ENCODE results near the gene ZDHHC16.
"Not testable (repeated sequence)": the region's sequence is repeated elsewhere in the genome, so short reads cannot be mapped to it uniquely, and the experiment has no call there.

The ZDHHC16 gene

DNA sequence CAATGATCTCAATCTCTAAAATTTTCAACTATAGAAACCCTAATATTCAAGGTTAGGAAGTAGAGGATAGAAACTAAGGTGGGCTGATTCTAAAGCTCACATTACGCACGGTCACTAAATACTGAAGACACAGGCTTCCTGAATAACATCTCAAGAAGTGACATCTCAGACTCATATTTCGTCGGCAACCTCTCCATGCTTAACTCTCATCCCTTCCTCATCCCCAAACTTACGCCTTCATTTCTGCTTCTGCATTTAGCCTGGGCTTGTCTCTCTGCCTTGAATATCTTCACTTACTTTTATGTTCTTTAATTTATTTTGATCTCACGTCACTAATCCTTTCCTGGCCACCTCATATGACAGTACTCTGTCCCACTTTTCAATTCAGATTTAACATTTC is 10.8 kb upstream of the ZDHHC16 start:
- DNase-seq, result no peak

DNA sequence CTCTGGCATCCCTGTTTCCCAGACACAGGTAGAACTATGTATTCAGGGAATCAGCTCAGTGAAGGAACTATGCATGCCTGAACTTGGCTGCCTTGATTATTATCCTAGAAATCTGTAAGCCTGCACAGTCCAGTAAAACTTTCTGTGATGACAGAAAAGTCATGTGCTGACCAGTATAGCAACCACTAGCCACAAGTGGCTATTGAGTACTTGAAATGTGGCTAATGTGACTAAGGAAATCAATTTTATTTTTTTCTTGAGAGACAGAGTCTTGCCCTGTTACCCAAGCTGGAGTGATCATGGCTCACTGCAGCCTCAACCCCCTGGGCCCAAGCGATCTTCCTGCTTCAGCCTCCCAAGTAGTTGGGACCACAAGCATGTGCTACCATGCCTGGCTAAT is 3.7 kb upstream of the ZDHHC16 start:
- DNase-seq, result no peak

DNA sequence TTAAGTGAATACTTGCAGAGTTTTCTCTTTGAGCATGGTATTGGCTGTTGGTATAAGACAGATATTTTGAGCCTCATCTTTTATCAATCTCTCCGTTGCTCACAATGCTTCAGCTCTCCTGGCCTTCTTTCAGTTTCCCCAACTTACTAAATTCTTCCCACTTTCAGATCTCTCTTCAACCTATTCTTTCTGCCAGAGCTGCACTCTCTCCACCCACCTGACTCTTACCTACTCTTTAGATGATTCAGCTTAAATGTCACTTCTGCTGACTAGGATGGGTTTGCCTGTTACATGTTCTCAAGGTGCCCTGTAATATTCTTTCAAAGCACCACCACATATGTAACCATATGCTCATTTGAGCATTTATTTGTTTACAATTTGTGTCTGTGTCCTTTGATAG is 1.8 kb upstream of the ZDHHC16 start:
- no peak for DNase-seq

DNA sequence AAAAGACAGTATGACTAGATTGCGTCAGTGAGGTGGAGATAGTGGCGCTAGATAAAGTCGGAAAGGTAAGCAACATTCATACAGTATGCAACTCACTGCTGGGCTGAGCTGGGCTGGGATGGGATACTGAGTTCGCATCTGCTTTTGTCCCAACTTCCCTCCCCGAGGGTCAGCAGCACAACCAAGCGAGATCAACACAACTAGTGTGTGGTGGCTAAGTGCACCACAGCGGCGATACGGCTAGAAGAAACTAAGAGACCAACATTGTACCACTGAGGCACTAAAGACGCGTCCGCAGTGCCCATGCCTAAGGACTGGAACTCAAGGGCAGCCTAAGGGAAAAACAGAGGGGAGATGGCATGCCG is 636 bp upstream of the ZDHHC16 start:
- no peak for DNase-seq

DNA sequence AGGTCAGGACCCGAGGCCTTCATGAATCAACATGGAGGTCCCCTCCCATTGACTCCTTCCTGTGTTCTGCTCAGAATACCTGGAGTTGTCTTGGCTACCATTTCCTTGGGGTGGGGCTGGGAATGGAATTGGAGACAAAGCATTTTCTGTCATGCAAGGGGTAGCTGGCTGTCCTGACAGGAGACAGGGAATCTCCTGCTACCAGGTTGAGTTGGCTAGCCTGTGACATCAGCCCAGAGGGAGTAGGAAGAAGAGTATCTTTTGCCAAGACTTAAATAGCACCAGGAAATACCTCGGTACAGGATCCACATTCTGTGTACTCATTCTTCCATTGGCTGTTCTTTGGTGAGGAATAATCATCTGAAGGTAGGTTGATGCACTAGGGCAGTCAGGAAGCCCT is 4.9 kb downstream of the ZDHHC16 start:
- DNase-seq, result no peak

DNA sequence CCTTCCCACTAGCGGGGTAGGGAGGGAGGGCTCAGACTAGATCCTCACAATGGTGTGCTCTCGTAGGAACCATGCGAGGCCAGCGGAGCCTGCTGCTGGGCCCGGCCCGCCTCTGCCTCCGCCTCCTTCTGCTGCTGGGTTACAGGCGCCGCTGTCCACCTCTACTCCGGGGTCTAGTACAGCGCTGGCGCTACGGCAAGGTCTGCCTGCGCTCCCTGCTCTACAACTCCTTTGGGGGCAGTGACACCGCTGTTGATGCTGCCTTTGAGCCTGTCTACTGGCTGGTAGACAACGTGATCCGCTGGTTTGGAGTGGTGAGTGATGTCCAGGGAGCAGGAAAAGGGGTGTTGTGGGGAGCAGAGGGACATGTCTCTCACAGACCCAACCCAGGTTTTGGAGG is 5.6 kb downstream of the ZDHHC16 start:
- no peak for DNase-seq

DNA sequence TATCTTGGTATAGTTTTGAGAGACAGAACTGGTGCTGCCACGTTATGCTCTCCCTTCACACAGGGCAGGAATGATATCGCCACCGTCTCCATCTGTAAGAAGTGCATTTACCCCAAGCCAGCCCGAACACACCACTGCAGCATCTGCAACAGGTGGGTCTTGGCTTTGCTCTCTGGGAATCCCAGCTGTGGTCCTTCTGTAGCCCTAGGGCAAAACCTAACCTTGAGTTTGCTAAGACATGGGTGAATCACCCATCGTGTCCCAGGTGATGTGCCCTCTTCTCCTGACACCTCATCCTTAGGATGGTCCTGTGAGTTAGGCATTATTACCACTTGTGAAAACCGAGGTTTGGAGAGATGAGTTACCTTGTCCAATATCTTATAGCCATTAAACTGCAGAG is 6.4 kb downstream of the ZDHHC16 start:
- DNase-seq, result no peak

DNA sequence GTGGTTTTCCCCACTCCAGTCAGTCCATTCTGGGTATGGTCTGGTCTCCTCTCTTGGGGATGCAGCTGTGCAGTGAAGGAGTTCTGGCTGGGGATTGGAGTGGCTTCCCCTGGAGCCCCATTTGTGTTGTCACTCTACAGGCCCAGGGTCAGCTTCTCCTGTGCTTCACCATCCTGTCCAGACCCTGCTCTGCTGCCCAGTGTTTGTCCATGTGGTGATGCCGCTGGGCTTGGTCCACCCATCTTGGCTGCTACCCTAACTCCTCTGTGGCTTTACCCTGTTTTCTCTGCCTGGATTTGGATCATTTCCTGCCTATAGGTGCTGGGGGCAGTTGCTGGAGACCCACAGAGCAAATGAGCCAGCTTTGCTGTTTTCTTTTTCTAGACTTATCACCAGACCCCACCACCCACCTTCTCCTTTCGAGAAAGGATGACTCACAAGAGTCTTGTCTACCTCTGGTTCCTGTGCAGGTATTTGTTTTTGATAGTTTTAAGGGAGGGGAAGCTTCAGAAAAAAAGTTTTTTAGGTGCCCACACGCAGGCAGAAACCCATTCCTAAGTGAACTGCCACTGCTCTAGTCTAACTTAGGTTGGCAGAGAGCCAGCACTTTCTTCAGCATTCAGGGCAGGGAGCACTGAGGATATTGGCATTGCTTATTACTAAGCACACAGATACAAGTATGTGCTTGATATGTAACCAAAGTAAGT is 8.5 kb downstream of the ZDHHC16 start:
- DNase-seq, result no peak

DNA sequence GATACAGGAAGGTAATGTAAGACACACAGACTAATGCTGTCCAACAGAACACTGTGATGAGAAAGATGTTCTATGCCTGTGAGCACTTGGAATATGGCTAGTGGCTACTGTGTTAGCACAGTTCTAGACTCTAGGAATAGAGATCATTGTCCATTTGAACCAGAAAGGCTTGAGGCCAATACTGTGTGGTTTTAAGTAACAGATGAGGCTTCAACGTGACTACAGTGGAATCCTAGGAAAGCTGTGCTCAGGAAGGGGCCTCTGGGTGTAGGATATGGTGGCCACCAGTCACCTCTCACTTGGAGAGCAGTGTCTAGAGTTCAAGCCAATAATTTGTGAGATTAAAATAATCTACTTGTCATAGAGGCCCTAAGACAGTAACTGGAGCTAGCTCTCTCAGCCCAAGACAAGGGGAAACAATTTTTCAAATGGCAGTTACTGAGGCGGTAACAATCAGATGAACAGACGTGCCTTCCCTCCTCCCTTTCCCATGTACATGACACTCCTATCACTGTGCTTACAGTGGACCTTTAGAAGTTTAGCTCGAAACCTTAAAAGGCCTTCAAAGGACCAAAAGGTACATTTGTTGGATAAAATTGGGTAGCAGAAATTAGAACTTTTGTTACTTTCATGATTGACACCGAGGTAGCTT is 10.2 kb downstream of the ZDHHC16 start:
- DNase-seq, result no peak

DNA sequence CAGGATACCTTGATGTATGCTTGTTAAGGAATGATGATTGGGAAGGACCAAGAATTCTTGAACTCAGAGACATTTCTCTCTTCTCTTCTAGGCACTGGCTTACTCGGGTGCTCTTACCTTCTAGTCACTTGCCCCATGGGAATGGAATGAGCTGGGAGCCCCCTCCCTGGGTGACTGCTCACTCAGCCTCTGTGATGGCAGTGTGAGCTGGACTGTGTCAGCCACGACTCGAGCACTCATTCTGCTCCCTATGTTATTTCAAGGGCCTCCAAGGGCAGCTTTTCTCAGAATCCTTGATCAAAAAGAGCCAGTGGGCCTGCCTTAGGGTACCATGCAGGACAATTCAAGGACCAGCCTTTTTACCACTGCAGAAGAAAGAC is 10.7 kb downstream of the ZDHHC16 start:
- DNase-seq, result no peak

DNA sequence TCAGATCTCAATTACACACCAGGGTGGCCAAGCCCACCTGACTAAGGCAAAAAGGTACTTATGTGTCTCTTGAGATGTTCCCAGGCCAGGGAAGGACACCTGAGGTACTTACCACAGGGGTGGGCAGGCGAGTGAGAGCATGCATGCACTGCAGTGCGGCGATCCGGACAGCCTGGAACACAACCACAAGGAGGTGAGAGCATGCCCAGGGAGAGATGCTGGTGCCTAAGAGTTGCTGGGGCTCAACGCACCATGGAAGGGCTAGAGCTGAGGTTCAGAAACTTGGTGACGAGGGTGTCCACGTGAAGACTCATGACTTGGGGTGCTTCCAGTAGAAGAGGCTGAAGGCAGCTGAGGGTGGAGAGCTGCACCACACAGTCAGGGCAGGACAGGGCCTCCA is 13.1 kb downstream of the ZDHHC16 start:
- DNase-seq, result no peak

DNA sequence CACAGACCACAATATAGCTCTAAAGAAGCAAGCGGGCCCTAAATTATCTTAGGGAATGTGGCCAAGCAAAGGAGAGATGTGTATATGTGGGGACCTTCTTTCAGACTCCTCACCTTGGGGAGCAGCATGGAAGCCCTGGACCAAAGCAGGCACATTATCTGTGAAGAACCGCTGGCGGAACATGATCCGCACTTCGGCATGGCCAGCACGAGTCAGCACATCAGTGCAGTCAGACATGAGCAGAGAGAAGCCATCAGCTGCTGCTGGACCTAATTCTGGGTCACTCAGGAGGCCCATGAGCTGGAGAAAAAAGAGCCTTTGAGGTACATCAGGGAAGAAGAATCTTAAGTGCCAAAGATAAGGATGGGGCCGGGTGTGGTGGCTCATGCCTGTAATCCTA is 14.0 kb downstream of the ZDHHC16 start:
- DNase-seq, result no peak

DNA sequence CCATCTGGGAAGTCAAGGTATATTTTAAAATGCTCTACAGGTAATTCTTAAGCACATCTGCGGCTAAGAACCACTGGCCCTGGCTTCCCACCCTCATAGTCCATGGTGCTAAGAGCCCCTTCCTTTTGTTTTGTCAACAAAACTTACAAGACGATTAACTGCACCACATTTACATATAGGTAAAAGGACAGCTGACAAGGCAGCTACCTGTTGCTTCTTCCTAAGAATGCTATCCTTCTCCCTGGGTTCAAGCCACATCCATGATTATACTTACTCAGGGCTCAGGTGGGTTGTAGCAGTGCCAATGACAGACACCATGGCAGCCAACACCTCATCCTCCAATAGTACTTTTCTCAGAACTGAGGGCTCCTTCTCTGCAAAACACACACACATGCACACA is 16.3 kb downstream of the ZDHHC16 start:
- no peak for DNase-seq

DNA sequence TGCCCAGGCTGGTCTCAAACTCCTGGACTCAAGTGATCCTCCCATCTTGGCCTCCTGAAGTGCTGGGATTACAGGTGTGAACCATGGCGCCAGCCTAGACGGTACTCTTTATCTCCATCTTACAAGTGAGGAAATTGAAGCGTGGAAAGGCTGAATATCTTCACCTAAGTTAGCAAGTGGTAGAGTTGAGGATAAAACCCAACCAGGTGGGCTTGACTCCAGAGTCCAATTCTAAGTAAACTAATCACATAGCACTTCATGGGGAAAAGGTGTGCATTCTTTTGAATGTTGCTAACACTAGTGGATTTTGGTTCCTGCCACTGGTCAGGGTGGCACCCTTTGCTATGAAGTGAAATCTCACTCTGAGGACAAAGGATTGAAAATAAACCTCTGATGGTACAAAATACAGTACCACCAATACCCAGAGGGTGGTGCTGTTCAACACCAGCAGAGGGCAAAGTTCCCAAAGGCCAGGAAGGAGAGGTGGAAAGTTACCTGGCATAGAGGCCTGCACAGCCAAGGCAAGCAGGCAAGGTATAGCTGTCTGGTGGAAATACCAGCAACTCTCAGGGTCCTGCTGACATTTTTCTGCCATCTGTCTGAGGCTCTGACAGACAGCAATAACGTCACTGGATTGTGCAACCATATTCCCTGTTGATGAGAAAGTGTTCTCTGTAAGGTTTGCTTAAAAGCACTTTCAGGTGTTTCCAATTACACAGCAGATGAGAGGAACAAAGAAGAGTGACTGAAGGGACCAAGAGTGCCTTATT is 17.6 kb downstream of the ZDHHC16 start:
- peak; percentile 6 for DNase-seq

DNA sequence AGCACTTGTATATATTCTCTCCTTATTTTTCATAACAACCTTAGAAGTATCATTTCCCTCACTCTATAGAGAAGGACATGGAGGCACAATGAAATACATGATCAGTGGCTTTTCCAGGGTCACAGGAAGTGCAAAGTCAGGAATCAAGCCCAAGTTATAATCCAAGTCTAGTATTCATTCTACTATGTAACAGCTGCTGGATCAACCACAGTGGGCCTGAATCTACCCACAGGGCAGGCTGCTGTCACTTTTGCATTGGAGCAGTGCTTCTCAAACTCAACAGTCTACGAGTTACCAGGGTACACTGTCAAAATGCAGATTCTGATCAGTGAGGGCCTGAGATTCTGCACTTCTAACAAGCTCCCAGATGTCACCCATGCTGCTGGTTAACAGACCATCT is 18.3 kb downstream of the ZDHHC16 start:
- no peak for DNase-seq

DNA sequence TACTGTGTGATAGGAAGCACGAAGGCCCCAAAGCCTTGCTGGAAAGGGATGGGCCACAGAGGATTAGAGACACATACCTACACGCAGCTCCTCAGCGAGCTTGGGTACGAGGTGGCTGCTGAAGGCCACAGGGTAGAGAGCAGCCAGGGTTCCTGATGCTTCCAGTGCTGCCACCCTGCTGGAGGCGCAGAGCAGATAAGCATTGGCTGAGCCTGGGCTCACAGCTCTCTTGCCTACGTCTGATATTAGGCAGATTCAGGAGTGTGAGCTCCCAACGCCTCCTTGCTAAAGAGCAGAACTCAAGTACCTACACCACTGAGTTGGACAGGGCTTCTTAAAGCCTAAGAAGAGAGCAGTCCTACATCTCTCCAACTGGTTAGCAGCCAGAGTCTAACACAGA is 20.0 kb downstream of the ZDHHC16 start:
- DNase-seq, result no peak

DNA sequence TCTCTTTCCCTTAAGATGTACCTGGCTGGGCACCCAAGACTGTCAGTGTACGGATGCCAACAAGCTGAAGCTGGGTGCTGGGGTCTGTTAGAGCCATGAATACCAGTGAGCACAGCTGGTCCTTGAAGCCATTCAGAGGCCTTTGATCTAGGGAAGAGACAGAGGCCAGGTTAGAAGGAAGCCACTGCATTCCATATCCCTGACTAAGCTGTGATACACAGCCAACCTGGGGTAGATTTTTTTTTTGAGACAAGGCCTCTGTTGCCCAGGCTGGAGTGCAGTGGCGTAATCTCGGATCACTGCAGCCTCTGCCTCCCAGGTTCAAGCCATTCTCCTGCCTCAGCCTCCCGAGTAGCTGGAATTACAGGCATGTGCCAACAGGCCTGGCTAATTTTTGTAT is 20.8 kb downstream of the ZDHHC16 start:
- DNase-seq, result no peak

DNA sequence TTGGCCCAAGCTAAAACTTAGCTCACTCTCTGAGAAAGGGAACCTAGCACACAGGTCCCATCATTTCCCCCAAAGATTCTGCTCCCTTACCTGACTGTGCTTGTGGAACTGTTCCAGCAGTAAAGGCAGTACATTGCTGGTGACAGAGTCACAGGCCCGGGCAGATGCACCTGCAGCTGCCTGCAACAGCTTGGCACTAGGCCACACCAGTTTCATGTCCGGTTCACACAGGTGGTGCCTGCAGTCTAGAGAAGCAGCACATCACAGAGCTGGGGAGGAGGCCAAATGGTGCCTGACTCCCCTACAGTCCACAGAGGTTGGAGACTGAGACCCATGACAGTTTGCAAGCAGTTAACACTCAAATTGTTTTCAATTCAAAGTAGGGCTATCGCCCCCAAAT is 22.2 kb downstream of the ZDHHC16 start:
- no peak for DNase-seq

DNA sequence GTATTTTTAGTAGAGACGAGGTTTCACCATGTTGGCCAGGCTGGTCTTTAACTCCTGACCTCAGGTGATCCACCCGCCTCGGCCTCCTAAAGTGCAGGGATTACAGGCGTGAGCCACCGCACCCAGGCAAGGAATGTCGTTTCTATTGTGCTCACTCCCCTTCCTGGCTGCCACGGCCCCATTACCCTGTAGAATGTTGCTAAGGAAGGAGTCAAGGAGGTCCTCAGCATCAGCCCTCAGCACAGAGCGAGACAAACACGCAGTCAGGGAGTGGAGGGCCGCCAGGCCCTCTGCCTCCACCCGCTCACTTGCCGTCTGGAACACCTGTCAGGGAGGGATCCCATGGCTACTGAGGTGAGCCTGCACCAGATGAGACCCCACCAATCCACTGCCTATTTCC is 22.8 kb downstream of the ZDHHC16 start:
- not testable (repeated sequence) for DNase-seq

DNA sequence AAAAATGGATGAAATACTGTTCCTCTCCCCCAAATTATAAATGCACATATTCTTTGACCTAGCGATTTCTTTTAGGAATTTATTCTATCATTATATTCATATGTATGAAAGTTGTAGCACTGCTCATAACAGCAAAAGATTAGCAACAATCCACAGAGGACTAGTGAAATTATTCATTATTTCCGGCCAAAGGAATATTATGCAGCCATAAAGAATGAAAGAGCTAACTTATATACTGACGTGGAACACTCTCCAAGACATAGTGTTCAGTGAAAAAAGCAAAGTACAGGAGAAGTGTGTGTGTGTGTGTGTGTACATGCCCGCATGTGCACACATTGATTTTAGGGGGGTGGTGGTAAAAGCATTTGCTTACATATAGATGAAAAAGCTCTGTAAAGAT is 28.9 kb downstream of the ZDHHC16 start:
- no peak for DNase-seq

DNA sequence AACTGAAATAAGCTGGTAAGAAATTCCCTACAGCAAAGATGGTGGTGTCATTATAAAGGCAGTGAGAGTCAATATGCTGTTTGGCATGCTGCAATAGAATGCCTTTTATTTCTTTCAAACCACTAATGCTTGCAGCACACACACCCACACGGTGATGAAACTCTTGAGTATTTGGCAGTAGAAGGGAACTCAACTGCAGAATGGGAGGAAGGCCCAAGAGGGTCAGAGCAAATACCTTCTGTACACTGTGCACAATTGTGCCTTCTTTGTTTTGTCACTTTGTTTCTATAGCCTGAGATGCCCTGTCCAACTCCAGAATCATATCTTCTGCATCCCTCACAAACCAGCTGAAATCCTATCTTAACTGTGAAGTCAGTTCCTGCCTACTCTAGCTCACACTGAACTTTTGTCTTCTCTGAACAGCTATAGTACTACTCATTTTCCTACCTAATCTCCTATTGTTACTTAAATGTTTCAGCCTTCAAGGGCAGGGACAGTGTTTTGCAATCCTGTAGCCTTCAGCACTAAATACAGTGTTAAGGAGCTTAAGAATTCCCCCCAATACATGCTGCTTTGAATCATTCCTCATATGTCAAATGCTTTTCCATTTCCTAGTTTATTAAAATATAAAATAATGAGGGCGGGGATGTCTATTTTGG is 30.1 kb downstream of the ZDHHC16 start:
- DNase-seq, result no peak

DNA sequence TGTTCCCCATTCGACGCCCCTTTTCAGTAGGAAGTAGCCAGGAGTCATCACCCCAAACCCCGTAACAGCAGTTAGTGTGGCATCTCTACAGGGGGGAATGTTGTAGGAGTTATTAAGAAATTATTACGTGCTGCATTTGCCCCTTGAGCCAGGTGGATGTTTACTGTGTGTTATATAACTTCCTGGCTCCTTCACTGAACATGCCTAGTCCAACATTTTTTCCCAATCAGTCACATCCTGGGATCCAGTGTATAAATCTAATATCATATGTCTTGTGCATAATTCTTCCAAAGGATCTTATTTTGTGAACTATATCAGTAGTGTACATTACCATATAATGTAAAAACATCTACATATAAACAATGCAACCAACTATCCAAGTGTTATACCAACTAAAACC is 33.4 kb downstream of the ZDHHC16 start:
- not testable (repeated sequence) for DNase-seq

DNA sequence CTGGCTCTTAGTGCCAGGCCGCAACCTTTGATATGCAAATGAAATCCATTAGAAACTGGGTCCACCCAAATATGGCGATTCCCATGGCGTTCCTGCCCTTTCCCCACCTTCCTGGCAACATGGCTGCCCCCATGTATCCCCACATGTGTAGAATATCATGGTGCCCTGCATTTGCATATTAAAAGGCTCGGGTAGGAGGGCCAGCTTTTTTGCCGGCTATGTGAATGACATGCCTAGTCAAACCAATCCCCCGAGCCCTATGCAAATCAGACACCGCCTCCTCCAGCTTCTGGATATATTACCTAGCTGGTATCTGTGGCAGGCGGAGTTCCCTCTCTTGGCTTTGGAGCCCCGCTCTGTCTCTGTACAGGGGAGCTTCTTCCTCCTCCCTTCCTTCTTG is 34.0 kb downstream of the ZDHHC16 start:
- peak; percentile 71 for DNase-seq

DNA sequence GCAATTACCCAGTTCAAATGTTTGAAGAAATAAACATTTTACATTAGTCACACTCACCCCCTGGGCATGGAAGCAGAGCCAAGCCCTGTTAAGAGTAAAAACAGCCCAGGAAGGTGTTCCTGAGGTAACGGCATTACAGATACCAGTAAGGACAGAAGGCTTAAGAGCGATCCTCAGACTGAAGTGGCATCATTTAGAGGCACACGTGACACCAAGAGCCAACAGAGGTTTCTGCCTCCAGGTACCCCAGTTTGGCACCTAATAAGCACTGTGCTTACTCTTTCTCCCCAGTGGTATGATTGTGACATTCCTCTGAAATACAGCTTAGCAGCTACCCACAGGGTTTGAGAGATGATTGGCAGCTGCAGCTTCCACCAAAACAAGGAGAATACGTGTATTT is 35.1 kb downstream of the ZDHHC16 start:
- no peak for DNase-seq

Data from NCI-H526 treated with DMSO at 0.1 percent for 48 hours (cell line).